ENCODE measurements around the gene EXOSC1. TPM values are rescaled to one million over a fixed set of nuclear protein-coding genes. Genes with fewer than 3 reads are reported as not detected.

Gene EXOSC1
- total RNA-seq, 1 experiment from 2014 or later, result 34.7 TPM

GRCh38 chr10:97396056-97396455 lies 49.8 kb downstream of the EXOSC1 start:
- no peak for DNase-seq
- Histone ChIP-seq H2AFZ (ENCODE audit: low read length) (no peak overlapping the region), H3K4me3 (ENCODE audit: low read length) (no peak overlapping the region), H3K79me2 (ENCODE audit: low read length) (peaks cover 19% of the 10 kb centered on the region), H3K9me2 (replicated peaks; ENCODE audit: low read length) (no peaks in the 10 kb centered on the region), H3K4me1 (ENCODE audit: insufficient read depth, low read length) (no peaks in the 10 kb centered on the region), H3K9me3 (ENCODE audit: low read length) (no peaks in the 10 kb centered on the region), H4K20me1 (ENCODE audit: low read length) (no peaks in the 10 kb centered on the region), H3K4me2 (ENCODE audit: low read length) (no peak overlapping the region), H3K9ac (ENCODE audit: low read length) (no peak overlapping the region), H3F3A (ENCODE audit: low read length, unreplicated experiment) (no peaks in the 10 kb centered on the region), H3K36me3 (ENCODE audit: low read depth, low read length) (peaks cover 15% of the 10 kb centered on the region), H3K27me3 (ENCODE audit: low read length) (no peaks in the 10 kb centered on the region), H3K27ac (ENCODE audit: low read length) (no peak overlapping the region)
- intact Hi-C loops (cut with micrococcal nuclease), result no loop called here
- no TSS peak for BruUV-seq (replicated peaks)
- no peak for ATAC-seq
- ChIA-PET POLR2A (ENCODE audit: unreplicated experiment) (no interaction called here), CTCF (no interaction called here)
- no peak for TF ChIP-seq EZH2 (IDR thresholded peaks at IDR 0.05; ENCODE audit: low read length, unreplicated experiment)
- TF ChIP-seq CTCF (conservative IDR thresholded peaks at IDR 0.05; ENCODE audit: low read depth, low read length), result no peak
- TF ChIP-seq EZH2phosphoT487 (IDR thresholded peaks at IDR 0.05; ENCODE audit: borderline replicate concordance, low read length), result no peak

DNA sequence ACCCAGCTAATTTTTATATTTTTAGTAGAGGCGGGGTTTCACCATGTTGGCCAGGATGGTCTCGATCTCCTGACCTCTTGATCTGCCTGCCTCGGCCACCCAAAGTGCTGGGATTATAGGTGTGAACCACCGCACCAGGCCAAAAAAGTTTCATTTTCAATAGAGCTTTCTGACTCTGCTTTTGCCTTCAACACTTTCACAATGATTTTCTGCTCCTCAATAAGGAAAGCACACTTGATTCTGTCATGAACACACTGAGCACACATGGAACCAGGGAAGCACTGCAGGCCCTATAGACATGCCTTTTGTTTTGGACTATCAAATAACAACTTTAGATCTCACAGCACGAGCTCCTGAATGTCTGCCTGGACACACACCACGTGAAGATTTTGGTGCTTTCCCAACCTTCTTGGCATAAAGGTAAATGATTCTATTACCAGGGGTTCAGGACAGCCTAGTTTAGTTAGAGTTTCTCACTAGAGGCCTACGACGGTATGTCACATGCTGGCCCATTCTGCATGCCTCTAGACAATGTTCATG lies 52.7 kb downstream of the EXOSC1 start:
- ChIA-PET POLR2A (ENCODE audit: unreplicated experiment) (no interaction called here), CTCF (no interaction called here)
- no peak overlapping the region for H2AFZ ChIP-seq (ENCODE audit: low read length)
- H4K20me1 ChIP-seq (ENCODE audit: low read length), result no peaks in the 10 kb centered on the region
- intact Hi-C loops (cut with micrococcal nuclease), result no loop called here
- H3K4me1 ChIP-seq (ENCODE audit: insufficient read depth, low read length), result no peaks in the 10 kb centered on the region
- no peak overlapping the region for H3K9ac ChIP-seq (ENCODE audit: low read length)
- H3K4me3 ChIP-seq (ENCODE audit: low read length), result no peak overlapping the region
- no peak for TF ChIP-seq CTCF (conservative IDR thresholded peaks at IDR 0.05; ENCODE audit: low read depth, low read length)
- no peak for TF ChIP-seq EZH2 (IDR thresholded peaks at IDR 0.05; ENCODE audit: low read length, unreplicated experiment)
- TF ChIP-seq EZH2phosphoT487 (IDR thresholded peaks at IDR 0.05; ENCODE audit: borderline replicate concordance, low read length), result no peak
- no peaks in the 10 kb centered on the region for H3K27me3 ChIP-seq (ENCODE audit: low read length)
- no peak for ATAC-seq
- H3K79me2 ChIP-seq (ENCODE audit: low read length), result no peaks in the 10 kb centered on the region
- H3K4me2 ChIP-seq (ENCODE audit: low read length), result no peak overlapping the region
- peaks cover 28% of the 10 kb centered on the region for H3K36me3 ChIP-seq (ENCODE audit: low read depth, low read length)
- no peaks in the 10 kb centered on the region for H3F3A ChIP-seq (ENCODE audit: low read length, unreplicated experiment)
- H3K9me2 ChIP-seq (replicated peaks; ENCODE audit: low read length), result no peaks in the 10 kb centered on the region
- no TSS peak for BruUV-seq (replicated peaks)
- no peak overlapping the region for H3K27ac ChIP-seq (ENCODE audit: low read length)
- no peak for DNase-seq
- no peaks in the 10 kb centered on the region for H3K9me3 ChIP-seq (ENCODE audit: low read length)

DNA sequence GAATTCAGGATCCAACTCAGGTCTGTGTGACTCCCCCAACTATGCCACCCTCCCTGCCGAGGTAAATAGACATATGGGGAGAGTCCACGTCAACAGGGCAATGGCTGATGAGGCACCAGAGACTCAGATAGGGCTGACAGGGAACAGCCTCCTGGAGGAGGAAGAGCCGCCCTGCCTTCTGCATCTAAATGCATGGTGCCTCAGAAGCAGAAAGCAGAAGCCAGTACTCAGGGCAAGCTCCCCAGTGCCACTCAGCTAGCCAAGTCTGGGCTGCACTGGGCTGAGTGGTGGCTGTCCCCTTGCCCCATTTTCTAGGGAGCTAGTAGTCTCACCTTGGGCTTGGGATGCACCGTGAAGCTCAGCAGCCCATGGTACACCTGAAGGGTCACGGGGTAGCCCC lies 55.7 kb downstream of the EXOSC1 start:
- Histone ChIP-seq H3K9me2 (replicated peaks; ENCODE audit: low read length) (no peaks in the 10 kb centered on the region), H3K27me3 (ENCODE audit: low read length) (no peaks in the 10 kb centered on the region), H3K4me1 (ENCODE audit: insufficient read depth, low read length) (no peaks in the 10 kb centered on the region), H3F3A (ENCODE audit: low read length, unreplicated experiment) (no peaks in the 10 kb centered on the region), H3K4me3 (ENCODE audit: low read length) (no peak overlapping the region), H2AFZ (ENCODE audit: low read length) (no peak overlapping the region), H3K36me3 (ENCODE audit: low read depth, low read length) (peaks cover 32% of the 10 kb centered on the region), H4K20me1 (ENCODE audit: low read length) (no peaks in the 10 kb centered on the region), H3K9ac (ENCODE audit: low read length) (no peak overlapping the region), H3K27ac (ENCODE audit: low read length) (no peak overlapping the region), H3K4me2 (ENCODE audit: low read length) (no peak overlapping the region), H3K9me3 (ENCODE audit: low read length) (no peaks in the 10 kb centered on the region), H3K79me2 (ENCODE audit: low read length) (no peaks in the 10 kb centered on the region)
- ChIA-PET CTCF (no interaction called here), POLR2A (ENCODE audit: unreplicated experiment) (no interaction called here)
- DNase-seq (no peak), ATAC-seq (no peak)
- intact Hi-C loops (cut with micrococcal nuclease), result no loop called here
- TF ChIP-seq EZH2phosphoT487 (IDR thresholded peaks at IDR 0.05; ENCODE audit: borderline replicate concordance, low read length) (no peak), CTCF (conservative IDR thresholded peaks at IDR 0.05; ENCODE audit: low read depth, low read length) (no peak), EZH2 (IDR thresholded peaks at IDR 0.05; ENCODE audit: low read length, unreplicated experiment) (no peak)
- no TSS peak for BruUV-seq (replicated peaks)

All from PC-3 (cell line).